ENCODE results near the gene KCNE3. TPM values are rescaled to one million over a fixed set of nuclear protein-coding genes. Genes with fewer than 3 reads are reported as not detected.
"Not testable (repeated sequence)": the region's sequence is repeated elsewhere in the genome, so short reads cannot be mapped to it uniquely, and the experiment has no call there.

KCNE3 gene
- polyA plus RNA-seq, 1 donor: 33.1 TPM

GRCh38 chr11:74417860-74418508 is 49.4 kb downstream of the KCNE3 start:
- no peaks in the 10 kb centered on the region for H3K4me1 ChIP-seq (ENCODE audit: control insufficient read depth, insufficient read depth, low read length)
- H3K4me3 ChIP-seq (ENCODE audit: low read length): no peak overlapping the region
- H3K27me3 ChIP-seq (ENCODE audit: control insufficient read depth, insufficient read depth, low read length): no peaks in the 10 kb centered on the region
- no peak overlapping the region for H3K27ac ChIP-seq (ENCODE audit: low read length)
- 100% methylated on average over 1 of the region's 4 CpGs for WGBS (ENCODE audit: insufficient coverage, low lambda C conversion rate)
- DNase-seq: no peak
- no peaks in the 10 kb centered on the region for H3K9me3 ChIP-seq (ENCODE audit: control insufficient read depth, low read depth, low read length)
- no peaks in the 10 kb centered on the region for H3K36me3 ChIP-seq (ENCODE audit: control insufficient read depth, insufficient read depth, low read length)

DNA sequence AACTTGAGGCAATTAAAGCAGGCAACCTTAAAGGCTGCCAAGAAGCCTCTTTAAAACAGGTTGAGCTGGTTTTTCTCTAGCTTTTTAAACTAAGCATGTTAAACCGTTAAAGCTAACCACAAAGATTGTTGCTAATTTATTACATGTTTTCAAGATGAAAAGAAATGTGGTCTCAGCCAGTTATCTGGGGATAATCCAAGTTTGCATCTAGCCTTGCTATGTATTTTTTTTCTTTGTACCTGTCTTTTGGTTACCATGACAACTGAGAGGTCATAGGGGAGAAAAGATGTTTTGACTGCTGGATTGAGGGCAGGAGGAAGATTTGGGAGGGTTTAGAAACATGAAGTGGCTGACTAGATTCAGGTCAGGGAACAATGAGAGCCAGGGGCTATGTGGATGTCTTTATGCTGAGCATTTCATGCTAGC is 50.0 kb downstream of the KCNE3 start:
- Histone ChIP-seq H3K27ac (ENCODE audit: low read length) (no peak overlapping the region), H3K4me1 (ENCODE audit: control insufficient read depth, insufficient read depth, low read length) (no peaks in the 10 kb centered on the region), H3K36me3 (ENCODE audit: control insufficient read depth, insufficient read depth, low read length) (no peaks in the 10 kb centered on the region), H3K4me3 (ENCODE audit: low read length) (no peak overlapping the region), H3K27me3 (ENCODE audit: control insufficient read depth, insufficient read depth, low read length) (no peaks in the 10 kb centered on the region), H3K9me3 (ENCODE audit: control insufficient read depth, low read depth, low read length) (no peaks in the 10 kb centered on the region)
- DNase-seq: no peak
- no CpG with 5 or more reads among the region's 1 CpG for WGBS (ENCODE audit: insufficient coverage, low lambda C conversion rate)

GRCh38 chr11:74416974-74417373 is 50.4 kb downstream of the KCNE3 start:
- DNase-seq; H3K4me3 ChIP-seq (ENCODE audit: low read length); H3K4me1 ChIP-seq (ENCODE audit: control insufficient read depth, insufficient read depth, low read length); H3K27ac ChIP-seq (ENCODE audit: low read length); H3K36me3 ChIP-seq (ENCODE audit: control insufficient read depth, insufficient read depth, low read length); H3K27me3 ChIP-seq (ENCODE audit: control insufficient read depth, insufficient read depth, low read length); H3K9me3 ChIP-seq (ENCODE audit: control insufficient read depth, low read depth, low read length): not testable (repeated sequence)
- no CpG with 5 or more reads among the region's 1 CpG for WGBS (ENCODE audit: insufficient coverage, low lambda C conversion rate)

DNA sequence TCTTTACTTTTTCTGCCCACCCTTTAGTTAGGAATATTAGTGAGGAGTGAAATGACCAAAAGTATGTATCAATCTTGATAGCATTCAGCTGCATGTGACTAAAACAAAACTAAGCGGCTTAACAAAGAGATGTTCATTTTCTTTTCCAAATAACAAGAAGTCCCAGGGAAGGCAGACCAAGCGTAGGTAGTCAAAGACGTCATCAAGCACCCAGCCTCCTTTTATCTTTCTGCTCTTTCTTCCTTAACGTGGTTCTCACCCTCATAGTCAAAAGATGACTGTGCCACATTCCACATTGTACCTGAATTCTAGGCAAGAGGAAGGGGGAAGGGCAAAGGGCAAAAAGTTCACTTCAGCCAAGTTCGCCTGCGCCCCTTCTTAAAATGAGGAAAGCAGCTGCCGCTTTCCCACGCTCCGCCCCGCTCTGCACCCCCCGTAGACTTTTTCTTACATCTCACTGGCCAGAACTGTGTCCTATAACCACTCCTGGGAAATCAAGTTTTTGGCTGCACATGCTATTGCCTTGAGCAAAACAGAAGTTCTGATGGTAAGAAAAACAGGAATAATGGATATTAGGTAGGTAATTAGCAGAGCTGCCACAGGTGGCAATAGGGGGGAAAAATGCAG is 54.5 kb downstream of the KCNE3 start:
- no peak overlapping the region for H3K27ac ChIP-seq (ENCODE audit: low read length)
- no peaks in the 10 kb centered on the region for H3K4me1 ChIP-seq (ENCODE audit: control insufficient read depth, insufficient read depth, low read length)
- H3K36me3 ChIP-seq (ENCODE audit: control insufficient read depth, insufficient read depth, low read length): no peaks in the 10 kb centered on the region
- DNase-seq: no peak
- H3K4me3 ChIP-seq (ENCODE audit: low read length): no peak overlapping the region
- WGBS (ENCODE audit: insufficient coverage, low lambda C conversion rate): 100% methylated on average over 1 of the region's 11 CpGs
- H3K27me3 ChIP-seq (ENCODE audit: control insufficient read depth, insufficient read depth, low read length): no peaks in the 10 kb centered on the region
- no peaks in the 10 kb centered on the region for H3K9me3 ChIP-seq (ENCODE audit: control insufficient read depth, low read depth, low read length)

- Histone ChIP-seq H3K9me3 (ENCODE audit: control insufficient read depth, low read depth, low read length) (no peaks in the 10 kb centered on the region), H3K4me3 (ENCODE audit: low read length) (no peak overlapping the region), H3K27me3 (ENCODE audit: control insufficient read depth, insufficient read depth, low read length) (no peaks in the 10 kb centered on the region), H3K36me3 (ENCODE audit: control insufficient read depth, insufficient read depth, low read length) (no peaks in the 10 kb centered on the region), H3K4me1 (ENCODE audit: control insufficient read depth, insufficient read depth, low read length) (no peaks in the 10 kb centered on the region), H3K27ac (ENCODE audit: low read length) (no peak overlapping the region)
- WGBS (ENCODE audit: insufficient coverage, low lambda C conversion rate): 75% methylated on average over 1 of the region's 2 CpGs
- DNase-seq: no peak
Measured at GRCh38 chr11:74412321-74412720, 55.0 kb downstream of the KCNE3 start.

DNA sequence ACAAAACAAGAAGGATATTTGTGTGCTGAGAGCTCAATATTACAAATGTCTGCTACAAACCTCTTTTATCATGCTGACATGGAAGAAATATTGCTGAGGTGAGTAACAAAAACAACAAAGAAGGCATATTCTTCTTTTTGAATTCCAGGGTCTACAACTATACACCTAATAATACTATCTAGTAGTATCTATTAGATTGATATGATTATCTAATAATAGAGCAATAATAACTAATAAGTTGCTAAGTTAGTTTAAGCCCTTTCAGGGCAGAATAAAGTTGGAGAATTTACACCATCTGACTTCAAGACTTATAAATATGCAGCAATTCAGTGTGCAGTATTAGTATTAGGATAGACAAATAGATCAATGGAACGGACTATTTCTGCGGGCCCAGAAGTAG is 57.7 kb downstream of the KCNE3 start:
- DNase-seq: no peak
- Histone ChIP-seq H3K27me3 (ENCODE audit: control insufficient read depth, insufficient read depth, low read length) (peaks cover 5% of the 10 kb centered on the region), H3K9me3 (ENCODE audit: control insufficient read depth, low read depth, low read length) (no peaks in the 10 kb centered on the region), H3K4me3 (ENCODE audit: low read length) (no peak overlapping the region), H3K36me3 (ENCODE audit: control insufficient read depth, insufficient read depth, low read length) (no peaks in the 10 kb centered on the region), H3K4me1 (ENCODE audit: control insufficient read depth, insufficient read depth, low read length) (no peaks in the 10 kb centered on the region), H3K27ac (ENCODE audit: low read length) (no peak overlapping the region)
- WGBS (ENCODE audit: insufficient coverage, low lambda C conversion rate): no CpG with 5 or more reads among the region's 2 CpGs

Other genes with a start within 250 kb of the KCNE3 start
- 1.3 TPM for gene P4HA3, start 155.9 kb downstream of the KCNE3 start, polyA plus RNA-seq
- gene PGM2L1, start 69.1 kb downstream of the KCNE3 start, polyA plus RNA-seq: 6.7 TPM
- gene LIPT2, start 26.2 kb upstream of the KCNE3 start, polyA plus RNA-seq: 6.8 TPM
- 16.9 TPM for gene POLD3, start 125.0 kb upstream of the KCNE3 start, polyA plus RNA-seq

Data from large intestine (tissue), 3 donors.